ENCODE results near the gene TUBA4B.

TUBA4B gene

GRCh38 chr2:219279151-219279915 lies 26.3 kb downstream of the TUBA4B start, which contains the start of gene DNAJB2:
Gene DNAJB2 (plus strand): TSS chr2:219279366. CDS start chr2:219279834, 468 bp downstream.
- TF ChIP-seq EP300 (IDR thresholded peaks at IDR 0.05; ENCODE audit: borderline replicate concordance) (peak; percentile 76), NFIC (IDR thresholded peaks at IDR 0.05) (peak; percentile 72), USF1 (IDR thresholded peaks at IDR 0.05) (no peak), YY1 (IDR thresholded peaks at IDR 0.05; ENCODE audit: low read depth) (peak; percentile 61), TEAD4 (IDR thresholded peaks at IDR 0.05) (peak; percentile 71), CEBPB (IDR thresholded peaks at IDR 0.05) (peak; percentile 15; the same call in 1 of the 2 replicates), TCF12 (IDR thresholded peaks at IDR 0.05; ENCODE audit: low read depth) (peak; percentile 92), ZBTB7A (IDR thresholded peaks at IDR 0.05; ENCODE audit: low read depth) (no peak; the same call in 1 of the 2 replicates), TAF1 (IDR thresholded peaks at IDR 0.05; ENCODE audit: low read depth) (no peak), RAD21 (IDR thresholded peaks at IDR 0.05; ENCODE audit: low read depth) (0 out of 2 replicates have a peak, but pooled peaks have one; percentile 24), MAX (IDR thresholded peaks at IDR 0.05) (peak; percentile 74; the same call in 1 of the 2 replicates), FOXM1 (IDR thresholded peaks at IDR 0.05; ENCODE audit: borderline replicate concordance, low read depth) (no peak), CREB1 (IDR thresholded peaks at IDR 0.05; ENCODE audit: low read depth) (peak; percentile 80), EGR1 (IDR thresholded peaks at IDR 0.05) (peak; percentile 61), REST (IDR thresholded peaks at IDR 0.05; ENCODE audit: low read depth) (no peak)

GRCh38 chr2:219279916-219280516 lies 27.0 kb downstream of the TUBA4B start:
- no peak for TF ChIP-seq FOXM1 (IDR thresholded peaks at IDR 0.05; ENCODE audit: borderline replicate concordance, low read depth)
- TF ChIP-seq RAD21 (IDR thresholded peaks at IDR 0.05; ENCODE audit: low read depth), result no peak
- no peak for TF ChIP-seq YY1 (IDR thresholded peaks at IDR 0.05; ENCODE audit: low read depth)
- no peak for TF ChIP-seq REST (IDR thresholded peaks at IDR 0.05; ENCODE audit: low read depth)
- no peak for TF ChIP-seq ZBTB7A (IDR thresholded peaks at IDR 0.05; ENCODE audit: low read depth)
- TF ChIP-seq EP300 (IDR thresholded peaks at IDR 0.05; ENCODE audit: borderline replicate concordance), result no peak
- TF ChIP-seq TAF1 (IDR thresholded peaks at IDR 0.05; ENCODE audit: low read depth), result no peak
- TF ChIP-seq TEAD4 (IDR thresholded peaks at IDR 0.05), result no peak
- TF ChIP-seq CEBPB (IDR thresholded peaks at IDR 0.05), result no peak
- TF ChIP-seq MAX (IDR thresholded peaks at IDR 0.05), result no peak
- TF ChIP-seq EGR1 (IDR thresholded peaks at IDR 0.05), result no peak
- TF ChIP-seq USF1 (IDR thresholded peaks at IDR 0.05), result no peak
- no peak for TF ChIP-seq NFIC (IDR thresholded peaks at IDR 0.05)
- TF ChIP-seq TCF12 (IDR thresholded peaks at IDR 0.05; ENCODE audit: low read depth), result no peak
- TF ChIP-seq CREB1 (IDR thresholded peaks at IDR 0.05; ENCODE audit: low read depth), result no peak

GRCh38 chr2:219280651-219281050 lies 27.6 kb downstream of the TUBA4B start:
- no peak for TF ChIP-seq USF1 (IDR thresholded peaks at IDR 0.05)
- TF ChIP-seq MAX (IDR thresholded peaks at IDR 0.05), result no peak
- no peak for TF ChIP-seq FOXM1 (IDR thresholded peaks at IDR 0.05; ENCODE audit: borderline replicate concordance, low read depth)
- no peak for TF ChIP-seq TAF1 (IDR thresholded peaks at IDR 0.05; ENCODE audit: low read depth)
- TF ChIP-seq ZBTB7A (IDR thresholded peaks at IDR 0.05; ENCODE audit: low read depth), result no peak
- no peak for TF ChIP-seq YY1 (IDR thresholded peaks at IDR 0.05; ENCODE audit: low read depth)
- TF ChIP-seq CEBPB (IDR thresholded peaks at IDR 0.05), result no peak
- no peak for TF ChIP-seq EGR1 (IDR thresholded peaks at IDR 0.05)
- TF ChIP-seq RAD21 (IDR thresholded peaks at IDR 0.05; ENCODE audit: low read depth), result no peak
- no peak for TF ChIP-seq TCF12 (IDR thresholded peaks at IDR 0.05; ENCODE audit: low read depth)
- no peak for TF ChIP-seq TEAD4 (IDR thresholded peaks at IDR 0.05)
- no peak for TF ChIP-seq NFIC (IDR thresholded peaks at IDR 0.05)
- TF ChIP-seq REST (IDR thresholded peaks at IDR 0.05; ENCODE audit: low read depth), result no peak
- TF ChIP-seq CREB1 (IDR thresholded peaks at IDR 0.05; ENCODE audit: low read depth), result no peak
- TF ChIP-seq EP300 (IDR thresholded peaks at IDR 0.05; ENCODE audit: borderline replicate concordance), result no peak

All from Ishikawa (cell line).